ENCODE data around the gene GGA1.

DNA sequence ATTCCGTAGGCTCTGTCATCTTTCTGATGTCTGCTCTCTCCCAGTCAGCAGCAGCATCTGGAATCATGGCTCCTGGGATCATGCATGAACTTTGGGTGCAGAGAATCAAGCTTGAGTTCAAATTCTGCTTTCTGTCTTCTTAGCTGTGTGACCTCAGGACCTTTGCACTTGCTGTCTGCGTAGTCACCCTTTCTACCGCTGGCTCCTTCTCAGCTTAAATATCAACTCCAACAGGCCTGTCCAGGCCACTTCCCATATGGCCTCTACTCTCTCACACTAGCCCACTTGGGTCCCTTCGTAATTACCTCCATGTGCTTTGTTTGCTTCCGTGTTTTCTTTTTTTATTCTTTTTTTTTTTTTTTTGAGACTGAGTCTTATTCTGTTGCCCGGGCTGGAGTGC, 4.6 kb upstream of the GGA1 start:
- TF ChIP-seq, protein P1, sequence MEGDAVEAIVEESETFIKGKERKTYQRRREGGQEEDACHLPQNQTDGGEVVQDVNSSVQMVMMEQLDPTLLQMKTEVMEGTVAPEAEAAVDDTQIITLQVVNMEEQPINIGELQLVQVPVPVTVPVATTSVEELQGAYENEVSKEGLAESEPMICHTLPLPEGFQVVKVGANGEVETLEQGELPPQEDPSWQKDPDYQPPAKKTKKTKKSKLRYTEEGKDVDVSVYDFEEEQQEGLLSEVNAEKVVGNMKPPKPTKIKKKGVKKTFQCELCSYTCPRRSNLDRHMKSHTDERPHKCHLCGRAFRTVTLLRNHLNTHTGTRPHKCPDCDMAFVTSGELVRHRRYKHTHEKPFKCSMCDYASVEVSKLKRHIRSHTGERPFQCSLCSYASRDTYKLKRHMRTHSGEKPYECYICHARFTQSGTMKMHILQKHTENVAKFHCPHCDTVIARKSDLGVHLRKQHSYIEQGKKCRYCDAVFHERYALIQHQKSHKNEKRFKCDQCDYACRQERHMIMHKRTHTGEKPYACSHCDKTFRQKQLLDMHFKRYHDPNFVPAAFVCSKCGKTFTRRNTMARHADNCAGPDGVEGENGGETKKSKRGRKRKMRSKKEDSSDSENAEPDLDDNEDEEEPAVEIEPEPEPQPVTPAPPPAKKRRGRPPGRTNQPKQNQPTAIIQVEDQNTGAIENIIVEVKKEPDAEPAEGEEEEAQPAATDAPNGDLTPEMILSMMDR (IDR thresholded peaks at IDR 0.05; ENCODE audit: low read depth, low read length): no peak
- TF ChIP-seq POLR2A (IDR thresholded peaks at IDR 0.05; ENCODE audit: extremely low read depth, insufficient read length) (no peak), MYC (IDR thresholded peaks at IDR 0.05; ENCODE audit: low read depth, low read length) (no peak)
